DMS53 treated with DMSO at 0.1 percent for 48 hours (cell line): ENCODE measurements around the gene SCIMP.
"Not testable (repeated sequence)": the region's sequence is repeated elsewhere in the genome, so short reads cannot be mapped to it uniquely, and the experiment has no call there.

Experiments used
- DNase-seq: peaks from one replicate; lab custom pipeline; 2025; ENCODE audit not compliant: unreplicated experiment; lab: John Stamatoyannopoulos, UW

Gene SCIMP

DNA sequence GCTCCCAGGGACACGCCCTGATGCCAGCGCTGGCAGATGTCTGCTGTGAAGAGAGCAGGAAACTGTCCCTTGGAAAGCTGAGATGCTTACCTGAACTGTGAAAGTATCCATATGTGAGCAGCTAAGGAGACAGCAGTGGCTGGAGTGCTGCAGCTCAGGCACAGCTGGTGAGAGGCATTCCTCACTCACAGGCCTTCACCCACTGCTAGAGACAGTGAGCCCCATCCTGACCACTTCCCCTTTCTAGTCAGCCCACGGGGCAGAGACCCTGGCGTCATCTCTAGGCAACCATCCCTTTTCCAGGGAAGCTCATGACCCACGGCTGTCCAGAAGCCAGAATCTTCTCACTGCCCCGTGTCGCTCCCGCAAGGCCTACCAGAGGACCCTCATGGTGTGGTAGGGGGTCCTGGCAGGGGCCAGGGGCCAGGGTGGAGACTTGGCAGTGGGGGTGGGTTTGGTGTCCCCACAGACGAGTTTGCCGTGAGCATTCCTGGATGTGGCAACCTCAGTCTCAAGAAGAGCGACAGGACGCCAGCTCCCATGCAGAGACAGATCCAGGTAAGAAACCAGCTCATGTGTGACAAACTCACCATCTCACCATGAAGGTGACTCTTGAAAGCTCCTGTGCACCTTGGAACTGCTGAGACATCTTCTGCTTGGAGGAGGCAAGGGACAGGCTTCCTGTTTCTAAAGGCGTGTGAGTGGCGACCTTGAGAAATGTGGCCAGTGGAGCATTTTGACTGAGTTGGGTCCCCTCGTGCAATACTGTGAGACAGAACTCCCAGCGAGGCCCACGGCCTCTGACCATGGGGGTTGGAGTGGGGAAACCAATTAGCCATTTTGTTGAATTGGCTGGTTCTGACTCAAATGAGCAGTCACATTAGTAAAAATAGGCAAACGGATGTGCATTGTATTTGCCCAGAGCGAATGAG lies at the start of gene SCIMP:
Gene SCIMP (minus strand): TSS at position 216 of the 932 bp plus-strand sequence. CDS start 105 bp downstream, at position 111.
- no peak for DNase-seq

DNA sequence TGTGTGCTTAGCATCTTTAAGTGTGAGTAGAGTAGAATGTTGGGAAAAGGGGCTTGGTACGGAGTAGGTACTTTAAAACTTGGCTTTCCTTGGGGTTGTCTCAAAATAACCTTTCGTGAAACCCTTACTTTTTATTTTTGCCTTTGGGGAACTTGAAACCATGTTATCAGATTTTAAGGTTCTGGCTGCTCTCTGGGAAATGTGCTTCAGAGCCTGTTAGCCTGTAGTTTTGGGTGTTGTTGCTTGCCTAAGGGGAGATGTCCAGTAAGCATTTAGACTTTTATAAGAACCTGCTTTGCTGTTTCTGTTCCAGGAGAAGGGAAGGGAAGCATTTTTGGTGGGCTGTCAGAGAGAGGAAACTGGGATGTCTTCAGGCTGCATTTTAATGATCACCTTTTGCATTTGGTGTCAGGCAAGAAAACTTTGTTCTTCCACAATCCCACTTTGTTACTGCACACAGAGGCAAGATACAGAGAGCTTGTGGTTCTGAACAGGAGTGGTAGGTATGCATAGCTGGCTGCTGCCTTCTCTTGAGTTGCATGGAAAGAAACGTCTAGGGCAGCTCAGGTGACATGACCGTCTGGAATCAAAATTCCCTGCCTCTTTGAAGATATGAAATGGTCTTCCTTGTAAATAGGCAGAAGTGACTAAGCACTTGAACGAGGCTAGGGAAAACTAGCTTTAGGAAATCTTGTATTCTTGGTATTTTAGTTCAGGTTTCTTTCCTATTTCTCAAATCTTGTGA lies 49.1 kb upstream of the SCIMP start:
- no peak for DNase-seq

- no peak for DNase-seq
Observed at GRCh38 chr17:5282642-5283217, 48.1 kb upstream of the SCIMP start.

GRCh38 chr17:5281814-5282641 lies 47.4 kb upstream of the SCIMP start, which contains the start of gene RABEP1:
TSS of gene RABEP1 (plus strand) at chr17:5282284. CDS start at chr17:5282487, 203 bp downstream.
- DNase-seq = peak; percentile 30

GRCh38 chr17:5272322-5272721 lies 37.7 kb upstream of the SCIMP start:
- DNase-seq = no peak

GRCh38 chr17:5269241-5269960 lies 34.7 kb upstream of the SCIMP start:
- DNase-seq = no peak

- DNase-seq = no peak
Observed at GRCh38 chr17:5264893-5265292, 30.2 kb upstream of the SCIMP start.

DNA sequence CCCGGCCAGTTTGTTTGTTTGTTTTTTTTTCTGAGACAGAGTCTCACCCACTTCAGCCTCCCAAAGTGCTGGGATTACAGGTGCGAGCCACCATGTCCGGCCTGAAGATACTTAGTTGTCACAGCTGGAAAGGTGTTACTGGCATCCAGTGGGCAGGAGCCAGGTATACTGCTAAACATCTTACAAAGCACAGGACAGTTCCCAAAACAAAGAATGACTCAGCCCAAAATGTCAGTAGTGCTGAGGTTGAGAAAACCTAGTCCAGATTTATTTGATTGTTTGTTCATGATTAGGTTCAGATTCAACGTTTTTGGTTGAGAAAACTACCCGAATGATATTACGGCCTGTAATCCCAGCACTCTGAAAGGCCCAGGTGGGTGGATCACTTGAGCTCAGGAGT lies 28.8 kb upstream of the SCIMP start:
- DNase-seq = no peak

GRCh38 chr17:5262416-5262991 lies 27.8 kb upstream of the SCIMP start:
- DNase-seq = no peak

GRCh38 chr17:5260542-5260941 lies 25.9 kb upstream of the SCIMP start:
- DNase-seq = no peak

- no peak for DNase-seq
Observed at GRCh38 chr17:5257124-5257523, 22.5 kb upstream of the SCIMP start.

- no peak for DNase-seq
Observed at GRCh38 chr17:5254903-5255521, 20.4 kb upstream of the SCIMP start.

- no peak for DNase-seq
Observed at GRCh38 chr17:5254414-5254813, 19.8 kb upstream of the SCIMP start.

DNA sequence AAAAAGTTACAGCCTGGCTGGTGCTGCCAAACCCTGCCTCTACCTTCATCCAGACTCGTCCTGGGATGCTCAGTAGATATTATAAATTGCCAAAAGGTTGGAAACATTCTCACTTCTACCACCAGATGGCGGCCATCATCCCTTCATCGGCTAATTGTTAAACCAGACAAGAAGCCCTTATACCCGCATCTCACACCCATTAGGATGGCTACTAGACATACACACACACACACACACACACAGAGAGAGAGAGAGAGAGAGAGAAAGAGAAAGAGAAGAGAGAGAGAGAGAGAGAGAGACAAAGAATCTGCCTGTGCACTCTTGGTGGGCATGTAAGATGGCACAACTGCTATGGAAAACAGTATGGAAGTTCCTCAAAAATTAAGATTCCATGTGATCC lies 15.0 kb upstream of the SCIMP start:
- peak; percentile 29 for DNase-seq

- DNase-seq = no peak
Observed at GRCh38 chr17:5248821-5249479, 14.3 kb upstream of the SCIMP start.

GRCh38 chr17:5247621-5248020 lies 13.0 kb upstream of the SCIMP start:
- no peak for DNase-seq

DNA sequence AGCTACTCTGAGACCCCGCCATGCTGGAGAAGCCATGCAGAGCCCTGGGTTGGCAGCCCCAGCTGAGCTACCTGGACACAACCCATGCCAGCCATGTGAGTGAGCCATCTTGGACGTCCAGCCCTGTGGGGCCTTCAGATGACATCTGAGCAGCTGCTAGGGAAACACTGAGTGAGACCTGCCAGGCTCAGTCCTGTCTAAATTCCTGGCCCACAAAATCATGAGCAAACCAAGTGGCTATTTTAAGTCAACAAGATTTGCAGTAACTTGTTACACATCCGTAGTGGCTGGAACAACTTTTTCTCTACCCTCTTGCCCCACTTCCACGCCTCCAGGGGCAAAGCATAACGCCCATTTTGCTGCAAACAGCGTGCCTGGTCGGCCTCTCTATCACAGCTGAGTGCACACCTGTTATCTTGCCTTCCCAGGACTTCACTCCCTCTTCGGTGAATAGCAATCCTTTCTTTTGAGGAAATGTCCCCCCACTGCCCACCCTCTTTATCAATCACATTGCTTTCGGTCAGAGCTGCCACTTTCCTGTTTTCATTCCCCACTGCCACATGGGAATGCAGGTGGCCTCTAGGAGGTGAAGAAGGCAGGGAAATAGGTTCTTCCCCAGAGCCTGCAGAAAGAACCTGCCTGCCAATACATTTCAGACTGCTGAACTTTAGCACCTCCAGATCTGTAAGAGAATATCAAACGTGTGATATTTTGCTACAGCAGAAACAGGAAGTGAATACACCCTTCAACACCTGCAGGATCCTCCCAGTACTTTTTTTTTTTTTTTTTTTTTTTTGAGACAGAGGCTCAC lies 7.4 kb upstream of the SCIMP start:
- DNase-seq = no peak

GRCh38 chr17:5239769-5240168 lies 5.1 kb upstream of the SCIMP start:
- not testable (repeated sequence) for DNase-seq
